Activated CD4-positive, alpha-beta T cell treated with anti-CD3 and anti-CD28 coated beads, Interleukin-2, amount 50 U/mL, for 16 hours (primary cell): Measurements from ENCODE around the gene PLD1.
A peak's percentile ranks its signal among the peaks of the same experiment; 100 is the strongest.
"Not testable (repeated sequence)": the region's sequence is repeated elsewhere in the genome, so short reads cannot be mapped to it uniquely, and the experiment has no call there.

Experiments
- DNase-seq: peaks from one replicate; pipeline ENCODE4 v3.0.0-alpha.2; 2020

The PLD1 gene

DNA sequence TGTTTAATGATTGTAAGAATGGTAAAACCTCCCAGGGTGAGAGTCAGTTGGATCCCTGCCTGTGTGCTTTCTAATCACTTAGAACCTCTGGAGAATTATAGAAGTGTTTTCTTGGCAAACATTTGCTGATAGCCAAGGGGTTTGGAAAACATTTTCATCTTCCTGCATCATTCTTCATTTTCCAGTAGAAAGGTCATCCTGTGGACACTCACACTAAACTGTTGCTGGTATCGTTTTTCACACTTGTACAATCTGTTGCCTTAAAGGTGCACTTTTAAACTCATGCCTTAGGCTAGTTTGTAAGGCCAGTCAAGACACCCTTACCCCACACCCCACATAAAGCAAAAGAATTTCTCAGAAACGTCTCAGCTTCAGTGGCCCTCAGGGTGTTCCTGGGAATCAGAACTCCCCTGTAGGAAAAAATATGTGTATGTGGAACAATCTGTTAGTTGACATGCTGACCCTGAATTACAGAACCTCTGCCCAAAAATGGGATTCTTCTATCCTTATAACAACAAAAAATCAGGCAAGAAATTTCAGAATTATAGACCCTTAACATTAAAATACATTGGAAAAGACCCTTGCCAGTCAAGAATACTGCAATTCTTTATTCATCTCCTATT is 5.8 kb upstream of the PLD1 start:
- no peak for DNase-seq

- DNase-seq: not testable (repeated sequence)
Observed at GRCh38 chr3:171814662-171815061, 4.4 kb upstream of the PLD1 start.

GRCh38 chr3:171813897-171814460 is 3.7 kb upstream of the PLD1 start:
- peak; percentile 79 for DNase-seq

- no peak for DNase-seq
Observed at GRCh38 chr3:171813278-171813896, 3.1 kb upstream of the PLD1 start.

DNA sequence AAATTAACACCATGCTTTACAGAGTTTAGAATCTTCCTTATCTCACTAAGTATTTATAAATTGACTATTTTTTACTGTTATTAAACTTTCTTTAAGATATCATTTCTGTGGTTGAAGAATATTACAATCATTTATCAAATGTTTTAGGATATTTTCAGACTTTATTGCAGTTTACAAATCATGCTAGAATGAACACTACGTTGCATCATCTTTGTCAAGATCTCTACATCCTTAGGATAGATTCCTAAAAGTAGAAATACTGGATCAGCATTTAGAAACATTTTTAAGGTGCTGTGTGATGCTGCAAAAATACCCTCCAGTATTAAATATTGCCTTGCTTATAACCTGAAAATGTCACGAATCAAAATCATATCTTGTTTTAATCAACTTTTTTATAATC is 2.5 kb upstream of the PLD1 start:
- no peak for DNase-seq

DNA sequence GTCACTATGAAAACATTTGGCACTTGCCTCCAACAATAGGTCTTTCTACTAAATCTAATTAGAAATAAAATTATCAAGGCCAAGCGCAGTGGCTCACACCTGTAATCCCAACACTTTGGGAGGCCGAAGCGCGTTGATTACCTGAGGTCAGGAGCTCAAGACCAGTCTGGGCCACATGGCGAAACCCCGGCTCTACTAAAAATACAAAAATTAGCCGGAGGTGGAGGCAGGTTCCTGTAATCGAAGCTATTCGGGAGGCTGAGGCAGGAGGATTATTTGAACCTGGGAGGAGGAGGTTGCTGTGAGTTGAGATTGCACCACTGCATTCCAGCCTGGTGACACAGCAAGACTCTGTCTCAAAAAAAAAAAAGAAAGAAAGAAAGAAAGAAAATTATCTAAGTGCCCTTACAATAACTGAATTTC is 1.6 kb upstream of the PLD1 start:
- no peak for DNase-seq

GRCh38 chr3:171811295-171811912 is 1.1 kb upstream of the PLD1 start:
- DNase-seq: no peak

DNA sequence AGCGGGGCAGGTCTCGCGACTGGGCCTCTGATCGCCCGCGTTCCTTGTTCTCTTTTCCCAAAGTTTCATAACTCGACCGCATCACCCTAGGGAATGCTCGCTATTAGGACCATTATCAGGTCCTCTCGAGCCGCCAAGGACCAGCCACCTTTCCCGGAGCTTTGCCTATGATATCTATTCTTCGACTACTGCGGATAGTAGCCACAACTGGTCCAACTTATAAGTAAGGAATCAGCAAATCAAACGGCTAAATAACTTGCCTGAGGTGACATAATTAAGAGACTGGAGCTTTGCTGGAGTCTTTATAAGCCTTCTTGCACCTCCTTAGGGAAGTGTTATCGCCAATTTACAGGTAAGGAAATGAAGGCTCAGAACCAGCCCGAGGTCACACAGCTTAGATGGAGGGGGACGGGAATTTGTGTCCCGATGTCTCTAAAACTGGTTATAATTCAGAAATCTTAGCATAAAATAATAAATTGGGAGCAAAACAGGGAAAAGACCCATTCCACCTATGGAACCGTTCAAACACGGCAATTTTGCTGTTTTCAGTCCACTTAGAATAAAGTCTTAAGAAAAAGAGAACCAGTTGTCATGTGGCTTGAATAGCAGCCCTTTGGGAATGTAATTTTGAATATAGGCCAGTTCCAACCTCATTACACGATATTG is 479 bp upstream of the PLD1 start:
- DNase-seq: no peak

DNA sequence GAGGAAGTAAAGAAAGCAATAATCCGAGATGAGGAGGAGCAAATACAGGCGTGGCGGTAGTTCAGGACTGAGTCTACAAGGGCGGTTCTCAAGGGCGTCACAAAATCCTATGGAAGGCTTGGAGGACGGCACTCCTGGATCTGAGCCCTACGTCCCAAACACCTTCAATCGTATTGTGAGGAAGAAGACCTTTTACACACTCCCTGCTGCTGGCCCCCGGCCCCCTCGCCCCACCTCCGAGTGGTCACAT is 747 bp downstream of the PLD1 start:
- DNase-seq: no peak

- DNase-seq: no peak
Observed at GRCh38 chr3:171807806-171808205, 2.5 kb downstream of the PLD1 start.

GRCh38 chr3:171807129-171807675 is 3.1 kb downstream of the PLD1 start:
- no peak for DNase-seq

DNA sequence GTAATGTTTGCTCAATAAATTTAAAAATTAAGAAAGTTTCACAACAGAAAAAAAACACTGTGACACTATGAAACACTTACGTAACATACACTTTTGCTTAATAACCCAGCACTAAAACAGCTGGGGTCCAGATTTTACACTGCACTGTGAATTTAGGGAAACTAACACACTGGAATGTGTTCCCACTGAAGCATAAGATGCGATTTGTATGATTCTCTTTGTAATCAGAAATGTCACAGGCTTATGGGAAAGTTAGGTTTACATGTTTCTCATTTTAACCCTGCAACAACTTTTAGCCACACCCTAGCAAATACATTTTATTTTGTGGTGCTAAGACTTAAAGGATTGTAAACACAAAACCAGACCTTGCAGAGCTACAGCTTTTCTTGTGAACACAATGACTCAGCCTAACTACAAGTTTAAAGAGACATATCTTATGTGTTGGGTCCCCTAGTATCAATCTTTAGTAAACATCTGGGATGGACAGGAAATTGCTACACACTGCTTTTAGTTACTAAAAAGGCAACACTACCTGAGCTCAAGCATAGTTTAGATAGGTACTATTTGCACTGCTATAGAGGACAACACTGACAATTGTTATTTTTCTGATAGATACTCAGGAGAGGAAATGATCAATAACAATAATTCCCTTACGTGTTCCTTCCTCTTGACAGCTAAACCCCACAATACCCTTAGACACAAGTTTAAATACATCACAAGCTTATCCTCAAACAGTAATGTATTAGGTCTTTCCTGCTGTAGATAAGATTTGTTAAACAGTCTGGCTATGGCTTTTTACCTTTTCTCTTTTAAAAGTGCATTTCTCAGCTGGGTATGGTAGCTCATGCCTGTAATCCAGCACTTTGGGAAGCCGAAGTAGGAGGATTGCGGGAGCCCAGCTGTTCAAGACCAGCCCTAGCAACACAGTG is 3.8 kb downstream of the PLD1 start:
- DNase-seq: peak; percentile 40

- DNase-seq: no peak
Observed at GRCh38 chr3:171805687-171806086, 4.6 kb downstream of the PLD1 start.

DNA sequence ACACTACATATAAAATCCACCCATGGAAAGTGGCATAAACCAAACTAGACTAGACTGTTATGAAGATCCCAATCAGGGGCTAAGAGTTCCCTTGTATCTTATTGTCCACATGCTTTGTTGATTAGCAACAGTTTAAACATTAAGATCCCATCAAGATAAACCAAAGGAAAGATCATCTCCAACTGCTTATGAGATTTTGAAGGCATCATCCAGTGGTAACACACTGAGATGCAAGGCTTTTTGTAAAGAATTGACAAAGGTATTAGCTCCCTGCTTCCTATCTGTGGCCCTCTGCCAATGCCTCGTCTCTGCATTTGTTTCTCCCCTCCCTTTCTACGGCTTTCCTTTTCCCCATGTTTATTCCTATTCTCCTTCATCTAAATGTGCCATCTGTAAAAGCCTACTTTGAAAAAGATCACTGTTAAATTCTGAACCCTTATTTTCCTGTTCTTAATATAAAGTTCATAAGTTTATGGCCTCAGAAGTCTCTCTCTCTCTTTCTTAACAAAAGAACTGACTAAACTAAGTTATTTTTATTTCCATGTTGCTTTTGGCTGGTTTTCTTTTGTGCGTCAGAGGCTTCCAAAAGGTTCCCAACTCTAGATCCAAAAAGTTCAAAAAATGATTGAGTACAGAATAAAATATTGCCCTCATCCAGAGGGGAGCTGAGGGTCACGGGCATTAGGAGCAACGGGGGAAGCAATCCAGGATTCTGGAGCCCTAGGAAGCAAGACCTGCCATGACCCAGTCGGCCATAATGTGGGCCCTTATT is 5.5 kb downstream of the PLD1 start:
- no peak for DNase-seq

- no peak for DNase-seq
Observed at GRCh38 chr3:171803044-171803443, 7.2 kb downstream of the PLD1 start.

- no peak for DNase-seq
Observed at GRCh38 chr3:171802590-171802956, 7.7 kb downstream of the PLD1 start.

DNA sequence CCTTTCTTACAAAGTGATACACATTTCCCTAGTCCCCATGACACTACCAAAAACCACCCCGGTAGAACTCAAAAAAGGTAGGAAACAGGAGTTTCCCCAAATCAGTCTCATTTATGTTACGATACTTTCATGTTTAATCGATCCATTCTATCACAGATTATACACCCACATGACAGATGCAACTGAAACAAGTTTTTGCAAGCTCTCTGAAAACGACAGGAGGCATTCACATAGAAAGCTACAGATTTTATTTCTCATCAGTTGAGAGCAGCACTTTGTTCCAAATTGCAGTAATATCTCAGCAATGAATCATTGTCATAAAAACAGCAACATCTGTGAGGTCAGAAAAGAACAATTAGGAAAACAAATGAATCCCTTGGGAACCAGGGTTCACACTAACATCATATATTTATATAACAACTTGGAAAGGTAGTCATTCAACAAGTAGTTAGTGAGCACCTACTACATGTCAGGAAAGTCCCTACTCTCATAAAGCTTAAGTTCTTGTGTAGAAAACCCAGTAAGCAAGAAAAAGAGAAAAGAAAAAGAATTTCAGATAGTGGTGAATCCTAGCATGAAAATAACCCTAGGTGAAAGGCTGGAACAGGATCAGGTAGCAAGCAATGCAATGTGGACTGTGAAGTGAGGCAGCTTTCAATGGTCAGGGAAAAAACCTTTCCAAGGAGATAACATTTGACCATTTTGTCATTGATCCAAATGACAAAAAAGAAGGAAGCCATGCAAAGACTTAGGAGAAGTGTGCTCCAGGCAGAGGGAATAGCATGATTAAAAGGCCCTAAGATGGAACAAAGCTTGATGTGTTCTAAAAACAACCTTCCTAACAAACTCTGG is 8.3 kb downstream of the PLD1 start:
- no peak for DNase-seq

- no peak for DNase-seq
Observed at GRCh38 chr3:171799501-171799900, 10.8 kb downstream of the PLD1 start.

- no peak for DNase-seq
Observed at GRCh38 chr3:171797873-171798272, 12.4 kb downstream of the PLD1 start.

- no peak for DNase-seq
Observed at GRCh38 chr3:171797265-171797679, 13.0 kb downstream of the PLD1 start.
